Inflammatory macrophage (primary cell): ENCODE measurements around the gene ZNF648.
"Not testable (repeated sequence)": the region's sequence is repeated elsewhere in the genome, so short reads cannot be mapped to it uniquely, and the experiment has no call there.

Experiments used
- DNase-seq, 2 donors: peaks; one replicate each; pipeline ENCODE4 v3.0.0-alpha.2; 2020 to 2022

Gene ZNF648

GRCh38 chr1:182071924-182072323, 10.4 kb upstream of the ZNF648 start:
- peak; percentile 43 to 57 for DNase-seq

GRCh38 chr1:182069028-182069466, 7.5 kb upstream of the ZNF648 start:
- DNase-seq: peak in 1 of 2 donors; percentile 44

- DNase-seq: no peak
Measured at GRCh38 chr1:182066934-182067333, 5.4 kb upstream of the ZNF648 start.

GRCh38 chr1:182065126-182065845, 3.8 kb upstream of the ZNF648 start:
- no peak for DNase-seq

GRCh38 chr1:182064611-182065010, 3.1 kb upstream of the ZNF648 start:
- no peak for DNase-seq

- no peak for DNase-seq
Measured at GRCh38 chr1:182062223-182062622, 711 bp upstream of the ZNF648 start.

- no peak for DNase-seq
Measured at GRCh38 chr1:182060877-182061276, 635 bp downstream of the ZNF648 start.

- DNase-seq: no peak
Measured at GRCh38 chr1:182059936-182060335, 1.6 kb downstream of the ZNF648 start.

- DNase-seq: no peak
Measured at GRCh38 chr1:182056601-182057366, 4.7 kb downstream of the ZNF648 start.

GRCh38 chr1:182054698-182055326, 6.7 kb downstream of the ZNF648 start:
- peak; percentile 61 to 66 for DNase-seq

- no peak for DNase-seq
Measured at GRCh38 chr1:182052355-182052754, 9.2 kb downstream of the ZNF648 start.

GRCh38 chr1:182051938-182052337, 9.6 kb downstream of the ZNF648 start:
- peak; percentile 9 to 43 for DNase-seq

GRCh38 chr1:182050481-182051448, 10.7 kb downstream of the ZNF648 start:
- DNase-seq: peak; percentile 30 to 54

GRCh38 chr1:182048562-182048961, 12.9 kb downstream of the ZNF648 start:
- no peak for DNase-seq

GRCh38 chr1:182046763-182047162, 14.7 kb downstream of the ZNF648 start:
- no peak for DNase-seq

- not testable (repeated sequence) for DNase-seq
Measured at GRCh38 chr1:182045481-182045880, 16.0 kb downstream of the ZNF648 start.

GRCh38 chr1:182041615-182042014, 19.9 kb downstream of the ZNF648 start:
- peak; percentile 79 to 90 for DNase-seq

GRCh38 chr1:182038220-182038619, 23.3 kb downstream of the ZNF648 start:
- DNase-seq: no peak

- DNase-seq: no peak
Measured at GRCh38 chr1:182035097-182035770, 26.3 kb downstream of the ZNF648 start.

GRCh38 chr1:182032251-182032650, 29.3 kb downstream of the ZNF648 start:
- DNase-seq: no peak
